Keratinocyte (primary cell): ENCODE data around the gene MED12L. TPM values are rescaled to one million over a fixed set of nuclear protein-coding genes. Genes with fewer than 3 reads are reported as not detected.

Experiments used
- DNase-seq: peaks from one replicate; pipeline ENCODE4 v3.0.0-alpha.2; 2011; ENCODE audit warnings: low read depth, missing footprints, low spot score
- FAIRE-seq: peaks from 2 replicates; lab custom pipeline; 2011; peaks lifted over from hg19 to GRCh38; lab: Jason Lieb, UNC
- H2AFZ ChIP-seq: 2 replicates; pipeline ENCODE4 v1.6.0; 2012; ENCODE audit warnings: low read length, control low read depth, inconsistent platforms; ENCODE audit not compliant: control insufficient read depth
- H3K27ac ChIP-seq: 2 replicates; pipeline ENCODE4 v1.5.1; 2011; ENCODE audit warnings: low read length; ENCODE audit not compliant: control insufficient read depth, insufficient read depth
- H3K27me3 ChIP-seq: 3 replicates; pipeline ENCODE4 v1.6.0; 2011; ENCODE audit warnings: low read length; ENCODE audit not compliant: control insufficient read depth, insufficient read depth; ENCODE audit errors: extremely low read depth
- H3K36me3 ChIP-seq, 2 experiments: 2 replicates in 1 of 2; 3 replicates in 1 of 2; pipeline ENCODE4 v1.5.1; 2011; ENCODE audit warnings: low read length in 2 of 2, mild to moderate bottlenecking in 1 of 2; ENCODE audit not compliant: control insufficient read depth in 2 of 2, insufficient read depth in 2 of 2; ENCODE audit errors: extremely low read depth in 1 of 2
- H3K4me1 ChIP-seq: 3 replicates; pipeline ENCODE4 v1.5.1; 2011; ENCODE audit warnings: low read length; ENCODE audit not compliant: control insufficient read depth, insufficient read depth; ENCODE audit errors: extremely low read depth
- H3K4me2 ChIP-seq: 3 replicates; pipeline ENCODE4 v1.6.0; 2011; ENCODE audit warnings: low read depth, low read length; ENCODE audit not compliant: control insufficient read depth, insufficient read depth; ENCODE audit errors: extremely low read depth
- H3K4me3 ChIP-seq, 3 experiments: fragments of 200-600 bp in 1 of 3; sonication (generic) in 1 of 3; 2 replicates in 2 of 3; 3 replicates in 1 of 3; pipeline ENCODE4 v1.5.1; 2011 to 2016; ENCODE audit warnings: low read length in 3 of 3, mild to moderate bottlenecking in 3 of 3, control low read depth in 2 of 3, inconsistent platforms in 1 of 3, low read depth in 1 of 3, mixed read lengths in 1 of 3, mixed run types in 1 of 3, moderate library complexity in 1 of 3; ENCODE audit not compliant: control insufficient read depth in 2 of 3, insufficient read depth in 2 of 3; ENCODE audit errors: extremely low read depth in 1 of 3
- H3K79me2 ChIP-seq: 2 replicates; pipeline ENCODE4 v1.6.0; 2012; ENCODE audit warnings: low read length; ENCODE audit not compliant: control insufficient read depth, insufficient read depth
- H3K9ac ChIP-seq: 3 replicates; pipeline ENCODE4 v1.6.0; 2011; ENCODE audit warnings: low read length; ENCODE audit not compliant: control insufficient read depth, insufficient read depth; ENCODE audit errors: extremely low read depth
- H3K9me1 ChIP-seq: 3 replicates; pipeline ENCODE4 v1.6.0; 2011; ENCODE audit warnings: low read length; ENCODE audit not compliant: control insufficient read depth, insufficient read depth; ENCODE audit errors: extremely low read depth
- H3K9me3 ChIP-seq: 2 replicates; pipeline ENCODE4 v1.5.1; 2012; ENCODE audit warnings: low read depth, low read length; ENCODE audit not compliant: control insufficient read depth
- H4K20me1 ChIP-seq: 3 replicates; pipeline ENCODE4 v1.6.0; 2011; ENCODE audit warnings: low read length; ENCODE audit not compliant: control insufficient read depth, insufficient read depth; ENCODE audit errors: extremely low read depth
- CTCF ChIP-seq, 3 experiments: IDR thresholded peaks in 1 of 3; conservative IDR thresholded peaks in 1 of 3; optimal IDR thresholded peaks in 1 of 3; 2 replicates in 2 of 3; 3 replicates in 1 of 3; pipeline versions ENCODE3 to v1.5.1; 2011; ENCODE audit warnings: low read length in 3 of 3, mild to moderate bottlenecking in 3 of 3, moderate library complexity in 2 of 3, control low read depth in 1 of 3, inconsistent platforms in 1 of 3; ENCODE audit not compliant: insufficient read depth in 2 of 3; ENCODE audit errors: extremely low read depth in 1 of 3
- EZH2 ChIP-seq: IDR thresholded peaks from one replicate; pipeline ENCODE4 v1.6.1; 2012; ENCODE audit warnings: inconsistent platforms, mild to moderate bottlenecking, low read length, moderate library complexity
- dilution Hi-C: fragments of 300-500 bp; cut with MboI; formaldehyde crosslinking; loops from one replicate; pipeline ENCODE4 v1.7.0; 2020; ENCODE audit warnings: low sequenced_read_pairs; ENCODE audit not compliant: extremely low pct_ligation_motif_present
- polyA plus RNA-seq, 5 experiments: library from polyadenylated mRNA; depleted of rRNA in 3 of 5; stranded (reverse) in 3 of 5; stranded (forward) in 1 of 5; unstranded in 1 of 5; fragments of >200 nt; gene quantifications; 1 replicate in 1 of 5; 2 replicates in 3 of 5; 3 replicates in 1 of 5; pipeline versions ENCODE4 v1.2.1 to v1.2.3, GENCODE V29; 2011 to 2012; ENCODE audit warnings: missing spikeins in 2 of 5, low read depth in 1 of 5, low replicate concordance in 1 of 5

MED12L gene
- polyA plus RNA-seq, 1 donor (not counting 4 experiments of a cell fraction or from before 2014, with no cell fraction given): 0.04 TPM

DNA sequence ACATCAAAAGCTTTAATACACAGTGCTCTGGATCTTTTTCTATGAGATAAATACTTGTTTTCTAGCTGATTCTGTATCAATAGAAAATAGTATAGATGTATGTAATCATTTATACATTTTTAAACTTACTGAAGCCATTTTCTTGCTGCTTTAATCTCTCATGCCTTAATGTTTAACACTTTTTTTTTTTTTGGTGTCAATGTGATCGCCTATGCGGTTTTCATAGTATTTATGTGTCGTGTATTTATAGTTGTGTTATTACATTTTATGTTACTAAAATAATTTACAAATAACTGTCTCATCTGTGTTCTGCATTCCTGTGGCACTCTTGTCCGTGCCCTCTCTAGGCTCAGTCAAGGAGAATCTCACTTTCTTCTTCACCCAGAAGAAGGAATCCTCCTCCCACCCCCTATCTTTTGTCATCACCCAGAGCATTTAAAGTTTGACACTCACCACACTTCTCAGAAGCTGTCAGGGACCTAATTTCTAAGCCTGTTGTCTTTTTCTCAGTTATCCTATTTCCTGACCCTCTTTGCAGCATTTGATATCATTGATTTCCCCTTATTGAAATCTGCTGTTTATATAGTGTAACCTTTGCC lies 138.9 kb downstream of the MED12L start:
- dilution Hi-C loops: no loop called here
- DNase-seq (no peak), FAIRE-seq (no peak)
- H3K9ac ChIP-seq: no peak overlapping the region
- H3K9me3 ChIP-seq: no peaks in the 10 kb centered on the region
- no peak overlapping the region for H3K4me2 ChIP-seq
- H3K36me3 ChIP-seq: no peaks in the 10 kb centered on the region
- no peaks in the 10 kb centered on the region for H3K9me1 ChIP-seq
- no peaks in the 10 kb centered on the region for H3K27me3 ChIP-seq
- no peak overlapping the region for H3K4me3 ChIP-seq
- H2AFZ ChIP-seq: no peak overlapping the region
- no peak overlapping the region for H3K27ac ChIP-seq
- H3K4me1 ChIP-seq: peaks cover 35% of the 10 kb centered on the region
- H4K20me1 ChIP-seq: no peaks in the 10 kb centered on the region
- no peaks in the 10 kb centered on the region for H3K79me2 ChIP-seq
- TF ChIP-seq EZH2 (no peak), CTCF (optimal IDR thresholded peaks at IDR 0.05 in 1 of 3, IDR thresholded peaks at IDR 0.05 in 1 of 3, conservative IDR thresholded peaks at IDR 0.05 in 1 of 3; ENCODE audit: extremely low read depth in 1 of 3, insufficient read depth in 2 of 3, low read length in 3 of 3) (no peak)

DNA sequence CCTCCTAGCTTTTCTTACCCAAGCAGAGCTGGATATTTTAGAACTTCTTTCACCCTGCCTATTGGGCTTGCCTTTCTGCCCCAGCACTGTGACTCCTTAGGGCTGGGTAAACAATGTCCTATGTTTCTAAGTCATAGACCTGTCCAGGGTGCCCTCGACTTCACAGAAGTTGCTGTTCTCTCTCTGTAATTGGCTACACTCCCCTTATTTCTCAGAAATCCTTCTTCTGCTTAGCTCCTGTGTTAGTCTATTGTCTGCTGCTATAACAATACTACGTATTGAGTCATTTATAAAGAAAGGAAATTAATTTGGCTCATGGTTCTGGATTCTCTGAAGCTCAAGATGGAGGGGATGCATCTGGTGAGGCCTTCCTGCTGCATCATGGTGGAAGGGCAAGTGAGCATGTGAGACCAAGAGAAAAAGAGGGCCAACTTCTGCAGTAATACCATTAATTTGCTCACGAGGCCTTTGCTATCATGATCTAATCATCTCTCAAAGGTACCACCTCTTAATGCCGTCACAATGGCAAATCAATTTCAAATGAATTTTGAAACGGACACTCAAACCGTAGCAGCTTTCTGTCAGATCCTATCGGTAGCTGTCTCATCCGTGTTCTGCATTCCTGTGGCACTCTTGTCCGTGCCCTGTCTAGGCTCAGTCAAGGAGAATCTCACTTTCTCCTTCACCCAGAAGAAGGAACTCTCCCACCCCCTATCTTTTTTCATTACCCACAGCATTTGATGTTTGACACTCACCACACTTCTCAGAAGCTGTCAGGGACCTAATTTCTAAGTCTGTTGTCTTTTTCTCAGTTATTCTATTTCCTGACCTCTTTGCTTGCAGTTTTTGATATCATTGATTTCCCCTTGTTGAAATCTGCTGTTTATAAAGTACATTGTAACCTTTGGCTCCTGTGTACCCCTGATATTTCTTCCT lies 139.8 kb downstream of the MED12L start:
- dilution Hi-C loops: no loop called here
- H2AFZ ChIP-seq: no peak overlapping the region
- no peaks in the 10 kb centered on the region for H4K20me1 ChIP-seq
- H3K9ac ChIP-seq: no peak overlapping the region
- TF ChIP-seq EZH2 (no peak), CTCF (optimal IDR thresholded peaks at IDR 0.05 in 1 of 3, IDR thresholded peaks at IDR 0.05 in 1 of 3, conservative IDR thresholded peaks at IDR 0.05 in 1 of 3; ENCODE audit: extremely low read depth in 1 of 3, insufficient read depth in 2 of 3, low read length in 3 of 3) (no peak)
- no peaks in the 10 kb centered on the region for H3K79me2 ChIP-seq
- H3K9me1 ChIP-seq: no peaks in the 10 kb centered on the region
- peaks cover 31% of the 10 kb centered on the region for H3K4me1 ChIP-seq
- H3K9me3 ChIP-seq: no peaks in the 10 kb centered on the region
- H3K36me3 ChIP-seq: no peaks in the 10 kb centered on the region
- no peak overlapping the region for H3K4me2 ChIP-seq
- FAIRE-seq (no peak), DNase-seq (no peak)
- H3K27me3 ChIP-seq: no peaks in the 10 kb centered on the region
- no peak overlapping the region for H3K4me3 ChIP-seq
- no peak overlapping the region for H3K27ac ChIP-seq
